RKO (cell line): Measurements from ENCODE around the gene ESD.
"Not testable (repeated sequence)": the region's sequence is repeated elsewhere in the genome, so short reads cannot be mapped to it uniquely, and the experiment has no call there.

ENCODE experiments used
- DNase-seq: peaks from one replicate; pipeline ENCODE4 v3.0.0-alpha.2; 2016; ENCODE audit warnings: low spot score

ESD gene, protein sequence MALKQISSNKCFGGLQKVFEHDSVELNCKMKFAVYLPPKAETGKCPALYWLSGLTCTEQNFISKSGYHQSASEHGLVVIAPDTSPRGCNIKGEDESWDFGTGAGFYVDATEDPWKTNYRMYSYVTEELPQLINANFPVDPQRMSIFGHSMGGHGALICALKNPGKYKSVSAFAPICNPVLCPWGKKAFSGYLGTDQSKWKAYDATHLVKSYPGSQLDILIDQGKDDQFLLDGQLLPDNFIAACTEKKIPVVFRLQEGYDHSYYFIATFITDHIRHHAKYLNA

GRCh38 chr13:46796515-46797474 is at the start of gene ESD:
Gene ESD, minus strand, starts transcription at chr13:46797161. Its CDS starts 5,748 bp downstream, at chr13:46791413.
- peak; percentile 93 for DNase-seq

DNA sequence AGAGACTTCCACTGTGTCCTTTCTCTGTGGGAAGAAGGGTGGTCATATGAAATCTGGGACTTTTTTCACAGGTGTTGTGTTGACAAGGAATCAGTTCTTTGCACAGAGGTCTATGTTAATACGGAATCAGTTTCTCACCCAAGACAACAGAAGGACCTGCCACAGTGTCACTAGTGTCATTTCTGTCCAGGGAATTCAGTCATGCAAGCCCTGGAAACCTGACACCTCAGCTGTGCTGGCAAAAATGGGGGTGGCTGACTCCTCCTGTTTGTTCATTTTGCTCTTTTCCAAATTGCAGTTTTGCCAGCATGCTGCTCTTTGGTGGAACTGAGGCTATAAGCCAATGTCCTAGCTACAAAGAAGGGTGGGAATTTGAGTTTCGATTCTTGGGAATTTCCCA is 49.8 kb upstream of the ESD start:
- no peak for DNase-seq

DNA sequence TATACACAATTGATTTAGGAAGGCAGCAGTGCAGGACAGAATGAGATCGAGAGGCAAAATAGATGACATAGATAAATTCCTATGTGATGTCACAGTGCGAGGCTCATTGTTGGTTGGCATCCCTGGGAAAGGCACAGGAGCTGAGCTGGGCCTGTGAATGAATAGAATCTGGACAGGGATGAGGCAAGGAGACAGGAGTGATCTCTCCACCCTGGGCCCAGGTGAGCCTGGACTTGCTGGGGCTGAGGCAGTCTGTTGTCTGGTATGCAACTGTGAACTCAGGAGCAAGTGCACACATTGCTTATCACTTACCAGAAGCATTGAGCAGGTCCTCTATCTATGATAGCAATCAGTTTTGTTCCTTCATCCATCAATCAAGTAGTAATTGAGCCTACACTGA is 48.2 kb upstream of the ESD start:
- no peak for DNase-seq

DNA sequence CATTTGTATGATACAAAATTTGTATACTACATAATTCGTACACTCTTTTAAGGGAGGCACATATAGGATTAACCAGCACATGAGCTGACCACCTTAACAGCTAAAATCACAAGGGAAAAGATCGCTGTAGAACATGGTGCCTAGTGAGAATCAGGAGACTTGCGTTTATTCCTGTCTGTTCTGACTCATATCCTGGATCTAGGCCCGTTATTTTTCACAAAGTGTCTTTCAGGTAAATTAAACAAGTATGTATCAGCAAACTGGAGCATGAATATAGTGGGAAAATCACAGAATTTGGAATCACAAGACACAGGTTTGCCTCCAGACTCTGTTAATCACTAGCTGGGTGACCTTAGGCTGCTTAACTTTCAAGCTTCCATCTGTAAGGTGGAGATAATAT is 47.5 kb upstream of the ESD start:
- no peak for DNase-seq

DNA sequence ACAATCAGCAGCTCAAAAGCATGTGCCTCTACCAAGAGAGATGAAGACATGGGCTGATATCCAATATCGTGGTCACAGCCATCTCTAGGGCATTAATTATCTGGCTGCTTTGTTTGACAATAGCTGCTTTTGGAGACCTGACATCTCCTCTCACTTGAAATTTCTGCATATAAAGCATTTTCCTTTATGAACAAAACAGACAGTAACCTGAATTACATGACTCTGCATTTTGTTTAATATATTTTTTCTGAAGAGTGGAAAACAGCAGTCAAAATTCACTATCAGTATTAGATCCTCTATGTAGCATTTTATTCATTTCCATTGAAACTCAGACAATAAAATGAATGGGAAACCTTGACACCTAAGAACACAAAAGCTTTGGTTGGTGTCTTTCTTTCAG is 42.4 kb upstream of the ESD start:
- DNase-seq = no peak

GRCh38 chr13:46834657-46835056 is 37.7 kb upstream of the ESD start:
- DNase-seq = no peak

DNA sequence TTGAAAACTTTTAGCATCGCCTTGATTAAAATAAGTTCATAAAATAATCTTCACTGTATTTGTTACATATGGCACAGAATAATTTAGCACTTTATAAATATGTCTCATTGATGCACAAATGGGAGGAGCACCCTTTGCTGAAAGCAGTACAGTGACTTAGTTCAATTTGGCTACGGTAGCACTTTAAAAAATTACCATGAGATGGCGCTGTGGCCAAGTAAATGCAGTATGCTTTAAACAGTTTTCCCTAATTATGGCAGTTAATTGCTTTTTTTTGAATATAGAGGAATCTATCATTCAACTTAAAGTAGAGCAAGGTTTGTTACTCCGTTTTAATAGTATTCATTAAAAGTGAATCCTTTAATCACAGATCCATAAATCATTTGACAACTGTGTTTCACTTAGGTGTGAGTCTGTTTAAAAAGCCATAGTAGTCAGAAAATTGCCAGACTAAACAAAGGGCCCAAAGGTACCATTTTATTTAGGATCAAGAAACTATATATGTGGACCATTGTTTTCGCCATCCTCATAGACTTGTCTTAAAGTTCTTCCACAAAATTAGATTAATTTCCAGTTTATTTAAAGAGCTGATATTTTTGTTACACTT is 34.7 kb upstream of the ESD start:
- peak; percentile 56 for DNase-seq

GRCh38 chr13:46830405-46831005 is 33.5 kb upstream of the ESD start:
- DNase-seq = no peak

DNA sequence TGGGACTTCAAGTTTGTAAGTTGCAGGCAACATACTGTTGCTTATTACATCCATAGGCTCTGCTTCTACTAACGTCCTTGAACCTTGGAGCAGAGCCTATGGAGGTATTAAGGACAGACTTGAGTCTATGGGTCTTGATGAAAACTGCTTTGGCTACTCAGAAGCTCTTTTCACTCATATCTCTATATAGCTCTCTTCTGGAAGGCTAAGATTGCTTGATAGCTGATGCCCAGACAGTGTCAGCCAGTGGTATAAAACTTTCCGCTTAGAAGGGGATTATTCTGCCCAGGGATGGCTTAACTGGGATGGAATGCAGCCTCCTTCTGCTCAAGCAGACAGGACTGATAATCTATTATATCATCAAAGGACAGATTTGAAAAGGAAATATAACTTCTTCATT is 25.6 kb upstream of the ESD start:
- DNase-seq = no peak

- no peak for DNase-seq
Measured at GRCh38 chr13:46817838-46818476, 21.0 kb upstream of the ESD start.

- DNase-seq = no peak
Measured at GRCh38 chr13:46817095-46817494, 20.1 kb upstream of the ESD start.

DNA sequence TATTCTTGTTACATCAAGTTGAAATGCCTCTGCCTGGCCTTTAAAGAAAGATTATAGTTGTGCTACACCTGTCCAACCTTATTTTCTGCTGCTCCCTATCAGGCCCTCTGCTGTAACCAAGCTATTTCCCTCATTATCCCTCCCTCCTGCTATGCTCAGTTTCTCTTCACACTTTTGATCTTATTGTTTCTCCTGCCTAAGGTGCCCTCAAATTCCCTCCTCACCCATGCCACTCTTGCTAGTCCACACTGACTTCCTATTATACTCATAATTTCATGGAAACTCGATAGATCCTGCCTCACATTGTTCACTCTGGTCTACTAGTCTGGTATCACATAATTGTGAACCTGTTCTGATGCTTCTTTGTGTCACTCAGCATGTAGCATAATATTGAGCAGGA is 19.4 kb upstream of the ESD start:
- no peak for DNase-seq

DNA sequence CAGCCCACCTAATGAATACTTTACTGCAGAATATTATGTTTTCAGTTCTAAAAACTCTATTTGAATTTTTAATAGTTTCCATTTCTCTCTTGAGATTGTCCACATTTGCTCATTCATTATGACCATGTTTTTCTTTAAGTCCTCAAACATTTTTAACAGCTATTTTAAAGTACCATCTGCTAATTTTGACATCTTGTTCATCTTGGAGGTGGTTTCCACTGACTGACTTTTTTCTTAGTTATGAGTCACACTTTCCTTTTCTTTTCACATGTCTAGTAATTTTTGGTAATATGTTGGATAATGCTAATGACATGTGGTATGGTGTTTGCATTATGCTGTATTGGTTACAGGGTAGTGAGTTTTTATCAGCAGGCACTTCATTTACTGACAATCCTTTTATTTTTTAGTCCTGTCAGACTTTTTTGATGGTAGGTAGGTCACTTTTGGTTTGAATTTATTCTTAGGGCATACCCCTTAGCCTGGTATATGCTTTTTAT is 15.4 kb upstream of the ESD start:
- peak; percentile 27 for DNase-seq

GRCh38 chr13:46810440-46810839 is 13.5 kb upstream of the ESD start:
- no peak for DNase-seq

DNA sequence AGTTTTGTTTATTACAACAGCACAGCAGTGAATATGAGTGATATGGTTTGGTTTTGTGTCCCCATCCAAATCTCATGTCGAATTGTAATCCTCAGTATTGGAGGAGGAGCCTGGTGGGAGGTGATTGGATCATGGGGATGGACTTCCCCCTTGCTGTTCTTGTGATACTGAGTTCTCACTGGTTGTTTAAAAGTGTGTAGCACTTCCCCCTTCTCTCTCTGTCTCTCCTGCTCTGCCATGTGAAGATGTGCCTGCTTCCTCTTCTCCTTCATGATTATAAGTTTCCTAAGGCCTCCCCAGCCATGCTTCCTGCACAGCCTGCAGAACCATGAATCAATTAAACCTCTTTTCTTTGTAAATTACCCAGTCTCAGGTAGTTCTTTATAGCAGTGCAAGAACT is 8.0 kb upstream of the ESD start:
- DNase-seq = not testable (repeated sequence)

- DNase-seq = peak; percentile 93
Measured at GRCh38 chr13:46804391-46804815, 7.4 kb upstream of the ESD start.

- no peak for DNase-seq
Measured at GRCh38 chr13:46803586-46803985, 6.6 kb upstream of the ESD start.

DNA sequence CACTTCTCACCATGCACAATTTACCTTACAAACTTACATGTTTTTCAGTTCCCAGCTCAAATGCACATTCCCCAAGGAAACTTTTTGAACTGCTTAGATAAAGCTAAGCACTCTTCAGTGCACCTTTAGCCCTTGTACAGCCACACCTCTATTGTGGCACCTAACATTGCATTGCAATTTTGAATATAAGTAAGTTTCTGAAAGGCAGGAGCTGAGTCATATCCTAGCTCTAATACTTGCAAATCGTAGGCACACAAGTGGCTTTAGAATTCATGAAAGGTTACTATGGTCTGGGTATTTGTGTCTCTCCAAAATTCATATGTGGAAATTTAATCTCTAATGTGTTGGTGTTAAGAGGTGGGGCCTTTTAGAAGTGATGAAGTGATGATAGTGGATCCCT is 4.9 kb upstream of the ESD start:
- no peak for DNase-seq

DNA sequence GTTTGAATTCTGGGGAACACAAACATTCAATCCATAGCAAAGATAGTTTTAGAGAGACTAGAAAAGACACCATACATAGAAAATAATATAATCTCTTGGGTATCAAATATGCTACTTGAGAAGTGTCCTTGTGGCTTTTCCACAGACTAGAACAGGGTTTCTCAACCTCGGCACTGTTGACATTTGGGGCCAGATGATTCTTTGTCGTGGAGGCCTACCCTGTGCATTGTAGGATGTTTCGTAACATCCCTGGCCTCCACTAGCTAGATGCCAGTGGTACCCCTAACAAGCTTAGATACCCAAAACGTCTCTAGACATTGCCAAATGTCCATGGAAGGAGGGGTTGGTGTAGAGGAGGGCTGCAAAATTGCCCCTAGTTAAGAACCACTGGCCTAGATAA is 2.2 kb upstream of the ESD start:
- no peak for DNase-seq

GRCh38 chr13:46797501-46798237 is 708 bp upstream of the ESD start:
- DNase-seq = no peak

- DNase-seq = no peak
Measured at GRCh38 chr13:46796129-46796514, 839 bp downstream of the ESD start.
